GM21786 (cell line): Measurements from ENCODE around the gene MRM3.
"Not testable (repeated sequence)": the region's sequence is repeated elsewhere in the genome, so short reads cannot be mapped to it uniquely, and the experiment has no call there.

ENCODE experiments used
- ATAC-seq: cut with Tn5 transposase; IDR thresholded peaks from one replicate; pipeline ENCODE4 v1.9.1; 2021; ENCODE audit not compliant: unreplicated experiment

MRM3 gene, protein sequence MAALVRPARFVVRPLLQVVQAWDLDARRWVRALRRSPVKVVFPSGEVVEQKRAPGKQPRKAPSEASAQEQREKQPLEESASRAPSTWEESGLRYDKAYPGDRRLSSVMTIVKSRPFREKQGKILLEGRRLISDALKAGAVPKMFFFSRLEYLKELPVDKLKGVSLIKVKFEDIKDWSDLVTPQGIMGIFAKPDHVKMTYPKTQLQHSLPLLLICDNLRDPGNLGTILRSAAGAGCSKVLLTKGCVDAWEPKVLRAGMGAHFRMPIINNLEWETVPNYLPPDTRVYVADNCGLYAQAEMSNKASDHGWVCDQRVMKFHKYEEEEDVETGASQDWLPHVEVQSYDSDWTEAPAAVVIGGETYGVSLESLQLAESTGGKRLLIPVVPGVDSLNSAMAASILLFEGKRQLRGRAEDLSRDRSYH

DNA sequence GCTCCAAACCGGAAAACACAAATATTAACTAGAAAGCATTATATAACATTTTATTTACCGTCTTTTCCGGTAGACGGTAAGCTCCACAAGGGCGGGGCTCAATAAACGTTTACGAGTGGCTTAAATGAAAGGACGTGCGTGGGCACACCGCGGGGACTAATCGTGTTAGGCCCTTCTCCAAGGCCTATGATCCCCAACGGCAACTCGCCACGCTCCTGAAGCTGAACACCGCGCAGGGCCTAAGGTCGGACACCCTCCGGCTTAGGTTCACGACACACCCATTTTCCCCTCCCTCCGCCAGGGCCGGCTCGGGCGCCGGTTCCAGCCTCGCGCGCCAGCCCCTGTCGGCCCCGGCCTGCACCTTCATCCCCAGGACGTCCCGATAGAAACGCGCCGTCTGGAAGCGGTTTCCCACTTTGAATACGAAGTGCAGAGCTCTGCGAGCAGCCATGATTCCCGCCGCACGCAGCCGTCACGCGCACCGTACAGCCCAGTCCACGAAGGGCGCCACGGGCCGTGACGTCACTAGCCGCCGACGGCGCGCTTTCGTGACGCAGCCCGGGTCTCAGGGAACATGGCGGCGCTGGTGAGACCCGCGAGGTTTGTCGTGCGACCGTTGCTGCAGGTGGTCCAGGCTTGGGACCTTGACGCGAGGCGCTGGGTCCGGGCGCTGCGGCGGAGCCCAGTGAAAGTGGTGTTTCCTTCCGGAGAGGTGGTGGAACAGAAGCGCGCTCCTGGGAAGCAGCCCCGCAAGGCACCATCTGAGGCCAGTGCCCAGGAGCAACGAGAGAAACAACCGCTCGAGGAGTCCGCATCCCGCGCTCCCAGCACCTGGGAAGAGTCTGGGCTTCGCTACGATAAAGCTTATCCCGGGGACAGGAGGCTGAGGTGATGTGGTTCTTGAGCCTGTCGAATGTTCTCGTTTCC is at the start of gene MRM3, which contains the start of gene GLOD4:
Gene MRM3 (plus strand): TSS at position 549 of the 927 bp plus-strand sequence. CDS start 26 bp downstream, at position 575.
Gene GLOD4 (minus strand): TSS at position 476 of the 927 bp plus-strand sequence. CDS start 25 bp downstream, at position 451.
- ATAC-seq: peak; percentile 84

DNA sequence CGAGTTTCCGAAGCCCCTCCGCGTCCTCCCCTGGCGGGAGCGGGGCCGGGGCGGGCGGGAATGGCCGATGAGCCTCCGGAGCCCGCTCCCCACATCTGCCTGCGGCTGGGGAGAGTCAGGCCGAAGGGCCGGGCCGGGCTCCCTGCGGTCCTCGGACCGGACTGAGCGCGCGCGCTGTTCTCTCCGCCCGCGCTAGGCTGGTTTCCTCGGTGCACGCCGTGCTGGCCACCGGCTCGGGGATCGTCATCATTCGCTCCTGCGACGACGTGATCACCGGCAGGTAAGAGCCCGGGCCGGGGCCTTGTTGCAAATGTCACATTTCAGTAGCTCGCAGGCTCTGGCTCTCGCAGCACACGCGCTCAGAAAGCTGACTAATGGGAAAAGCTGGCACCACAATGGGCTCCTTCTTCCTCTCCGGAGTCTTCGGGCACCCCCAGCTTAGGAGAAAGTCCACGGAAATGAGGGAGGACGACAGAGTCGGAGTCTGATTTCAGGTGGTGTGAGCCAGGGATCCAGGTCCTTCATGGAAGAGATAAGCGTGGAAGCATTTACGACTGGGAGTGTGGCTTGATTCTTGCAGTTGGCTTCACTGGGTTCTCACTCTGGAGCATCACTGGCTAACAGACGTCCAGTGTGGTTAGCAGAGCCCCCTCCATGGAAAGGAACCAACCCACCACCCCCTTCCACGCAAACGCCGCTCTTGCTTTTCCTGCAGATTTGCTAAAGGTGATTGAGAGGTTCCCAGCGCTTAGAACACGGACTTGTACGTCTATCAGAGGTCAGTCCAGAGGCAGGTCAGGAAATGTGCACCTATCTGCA is 49.0 kb upstream of the MRM3 start:
- no peak for ATAC-seq

DNA sequence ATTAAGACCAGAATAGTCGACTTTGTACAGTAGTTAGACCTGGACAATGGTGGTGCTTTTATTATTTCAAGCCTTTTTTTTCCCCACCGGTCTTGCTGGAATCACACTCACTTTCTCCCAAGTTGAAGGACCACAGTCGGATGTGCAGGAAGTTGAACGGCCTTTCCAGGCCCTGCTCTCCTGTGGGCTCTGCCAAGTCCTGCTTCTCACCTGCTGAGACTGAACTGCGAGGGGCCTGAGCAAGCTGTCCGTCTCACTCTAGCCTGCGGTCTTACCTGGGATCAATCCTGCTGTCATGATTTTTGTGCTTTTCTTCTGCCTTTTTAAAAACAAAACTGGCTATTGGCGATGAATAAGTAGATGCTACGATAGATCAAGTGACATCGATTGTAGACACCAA is 48.4 kb upstream of the MRM3 start:
- ATAC-seq: no peak

DNA sequence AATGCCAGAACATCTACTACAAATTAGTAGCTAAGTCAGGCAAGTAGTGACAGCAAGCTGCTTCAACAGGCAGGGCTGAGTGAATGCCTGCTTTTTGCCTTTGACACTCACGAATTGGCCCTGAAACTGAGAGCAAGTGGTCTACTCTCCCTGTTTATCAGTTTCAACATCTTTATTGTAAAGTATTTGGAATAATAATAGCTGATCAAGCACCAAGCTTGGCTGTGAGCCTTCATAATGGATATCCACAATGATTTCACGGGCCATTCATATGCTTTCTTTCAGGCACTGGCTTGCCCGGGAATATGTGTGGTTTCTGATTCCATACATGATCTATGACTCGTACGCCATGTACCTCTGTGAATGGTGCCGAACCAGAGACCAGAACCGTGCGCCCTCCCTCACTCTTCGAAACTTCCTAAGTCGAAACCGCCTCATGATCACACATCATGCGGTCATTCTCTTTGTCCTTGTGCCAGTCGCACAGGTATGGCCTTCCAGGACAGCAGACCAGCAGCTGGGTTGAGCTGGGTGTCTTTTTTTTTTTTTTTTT is 44.5 kb upstream of the MRM3 start:
- no peak for ATAC-seq

DNA sequence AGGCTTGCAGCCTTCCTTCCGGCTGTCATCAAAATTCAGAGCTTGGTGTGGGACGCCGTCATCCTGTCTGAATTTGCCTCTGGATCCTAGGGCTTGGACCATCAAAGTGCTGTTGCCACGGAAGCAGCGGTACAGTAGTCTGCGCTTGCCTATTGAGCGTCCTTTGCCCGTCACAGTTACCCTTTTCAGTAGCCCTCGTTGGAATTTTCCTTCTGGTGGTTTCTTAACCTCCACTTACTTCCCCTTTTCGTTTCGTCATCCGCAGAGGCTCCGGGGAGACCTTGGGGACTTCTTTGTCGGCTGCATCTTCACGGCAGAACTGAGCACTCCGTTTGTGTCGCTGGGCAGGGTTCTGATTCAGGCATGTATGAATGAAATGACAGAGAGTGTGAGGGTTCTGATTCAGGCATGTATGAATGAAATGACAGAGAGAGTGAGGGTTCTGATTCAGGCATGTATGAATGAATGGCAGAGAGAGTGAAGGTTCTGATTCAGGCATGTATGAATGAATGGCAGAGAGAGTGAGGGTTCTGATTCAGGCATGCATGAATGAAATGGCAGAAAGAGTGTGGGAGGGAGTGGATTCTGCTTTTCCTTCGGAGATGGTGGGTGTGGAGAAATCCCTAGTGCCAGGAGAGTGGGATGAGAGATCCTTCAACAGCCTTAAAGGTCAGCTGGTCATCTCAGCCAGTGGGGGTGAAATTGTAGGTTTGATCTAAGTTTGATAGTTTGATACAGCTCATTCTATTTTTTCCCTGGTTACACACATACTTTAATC is 41.7 kb upstream of the MRM3 start:
- peak; percentile 88 for ATAC-seq

DNA sequence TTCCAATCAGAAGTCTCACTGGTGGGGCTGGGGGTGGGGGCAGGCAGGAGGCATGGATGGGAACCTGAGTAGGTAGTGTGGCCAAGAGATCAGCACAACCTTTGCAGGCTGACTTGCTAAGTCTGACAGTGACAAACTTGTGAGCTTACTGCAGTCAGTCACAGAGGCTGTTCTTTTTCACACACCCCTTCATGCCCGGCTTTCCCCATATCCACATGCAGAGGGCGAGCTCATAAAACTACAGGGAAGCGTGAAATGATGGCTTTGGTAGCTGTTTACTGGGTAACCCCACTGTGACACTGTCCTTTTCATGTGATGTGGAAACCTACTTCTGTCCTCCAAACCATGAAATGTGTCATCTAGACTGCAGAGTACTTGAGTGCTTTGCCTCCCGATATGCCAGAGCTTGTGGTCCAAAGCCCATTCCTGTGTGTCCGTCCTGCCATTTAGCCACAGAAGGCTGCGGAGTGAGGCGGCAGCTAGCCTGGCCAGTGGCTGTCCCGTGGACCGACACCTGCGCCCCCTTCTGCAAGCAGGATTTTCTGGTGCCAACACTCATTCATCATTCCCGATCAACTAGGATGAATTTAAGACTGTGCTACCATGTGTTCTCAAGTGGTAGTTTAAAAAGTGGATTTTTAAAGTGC is 39.9 kb upstream of the MRM3 start:
- no peak for ATAC-seq

DNA sequence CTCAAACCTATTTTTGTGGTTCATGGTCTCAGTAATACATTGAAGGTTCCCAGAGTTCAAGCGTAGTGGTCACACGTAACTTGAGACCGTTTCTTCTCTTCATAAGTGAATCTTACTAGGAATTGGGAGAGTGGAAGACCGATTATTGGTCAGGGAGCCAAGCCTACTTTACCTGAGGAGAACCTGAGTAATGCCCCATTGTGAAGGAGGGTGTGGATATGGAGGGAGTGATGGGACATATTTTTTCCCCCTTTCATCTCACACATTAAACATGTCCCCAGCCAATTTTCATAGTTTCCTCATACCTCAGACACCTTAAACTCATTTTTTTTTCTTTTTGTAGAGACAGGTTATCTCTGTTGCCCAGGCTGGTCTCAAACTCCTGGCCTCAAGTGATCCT is 39.0 kb upstream of the MRM3 start:
- no peak for ATAC-seq

DNA sequence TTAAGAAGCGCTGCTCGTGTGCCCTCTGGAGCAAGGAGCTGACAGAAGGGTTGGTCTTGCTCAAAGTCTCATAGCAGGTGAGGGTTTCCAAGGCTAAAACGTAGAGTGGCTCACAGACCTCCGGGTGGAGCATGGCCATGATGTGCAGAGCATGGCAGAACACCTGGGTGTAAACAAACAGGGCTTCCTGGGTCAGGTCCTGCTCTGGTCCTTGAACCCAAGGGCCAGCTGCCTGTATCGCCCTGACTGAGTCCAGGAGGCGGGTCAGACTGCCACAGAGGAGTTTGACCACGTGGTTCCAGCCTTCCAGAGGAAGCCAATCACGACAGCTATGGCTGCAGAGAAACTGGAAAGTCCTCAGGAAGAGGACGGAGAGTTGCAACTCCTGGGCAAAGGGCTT is 37.2 kb upstream of the MRM3 start:
- ATAC-seq: no peak

DNA sequence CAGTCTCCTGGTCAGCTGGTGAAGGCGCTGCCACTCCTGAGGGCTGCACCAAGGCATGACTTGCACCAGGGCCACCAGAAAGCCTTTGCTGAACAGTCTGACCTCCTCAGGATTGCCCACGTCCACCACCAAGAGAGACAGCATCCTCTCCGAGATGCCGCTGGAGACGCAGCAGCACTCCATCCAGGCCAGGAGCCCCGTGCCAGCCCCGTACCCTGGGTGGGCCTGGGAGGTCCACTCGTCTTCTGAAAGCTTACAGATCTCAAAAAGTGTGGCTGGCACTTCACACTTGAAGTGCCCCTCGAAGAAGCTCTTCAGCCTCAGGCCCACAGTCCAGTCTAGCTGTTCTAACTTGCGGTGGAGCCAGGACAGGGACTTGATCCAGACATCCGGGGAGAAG is 36.7 kb upstream of the MRM3 start:
- ATAC-seq: no peak

DNA sequence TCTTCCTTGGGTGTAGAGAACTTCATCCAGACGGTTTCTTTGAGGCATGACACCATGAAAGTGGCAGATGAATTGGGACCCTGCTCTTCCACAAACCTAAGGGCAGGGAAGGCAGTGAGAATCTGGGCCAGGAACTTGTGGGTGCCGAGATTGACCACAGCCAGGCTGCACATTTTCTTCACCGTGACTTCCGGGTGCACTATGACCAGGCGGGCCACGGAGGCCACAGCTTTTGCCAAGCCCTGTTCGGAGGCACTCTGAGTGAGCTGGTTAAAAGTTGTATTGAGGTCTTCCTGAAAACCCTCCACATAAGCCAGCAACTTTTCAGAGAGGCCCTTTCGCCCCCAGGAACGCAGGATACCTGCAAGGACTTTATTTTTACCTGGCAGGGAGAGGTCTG is 36.0 kb upstream of the MRM3 start:
- ATAC-seq: no peak

DNA sequence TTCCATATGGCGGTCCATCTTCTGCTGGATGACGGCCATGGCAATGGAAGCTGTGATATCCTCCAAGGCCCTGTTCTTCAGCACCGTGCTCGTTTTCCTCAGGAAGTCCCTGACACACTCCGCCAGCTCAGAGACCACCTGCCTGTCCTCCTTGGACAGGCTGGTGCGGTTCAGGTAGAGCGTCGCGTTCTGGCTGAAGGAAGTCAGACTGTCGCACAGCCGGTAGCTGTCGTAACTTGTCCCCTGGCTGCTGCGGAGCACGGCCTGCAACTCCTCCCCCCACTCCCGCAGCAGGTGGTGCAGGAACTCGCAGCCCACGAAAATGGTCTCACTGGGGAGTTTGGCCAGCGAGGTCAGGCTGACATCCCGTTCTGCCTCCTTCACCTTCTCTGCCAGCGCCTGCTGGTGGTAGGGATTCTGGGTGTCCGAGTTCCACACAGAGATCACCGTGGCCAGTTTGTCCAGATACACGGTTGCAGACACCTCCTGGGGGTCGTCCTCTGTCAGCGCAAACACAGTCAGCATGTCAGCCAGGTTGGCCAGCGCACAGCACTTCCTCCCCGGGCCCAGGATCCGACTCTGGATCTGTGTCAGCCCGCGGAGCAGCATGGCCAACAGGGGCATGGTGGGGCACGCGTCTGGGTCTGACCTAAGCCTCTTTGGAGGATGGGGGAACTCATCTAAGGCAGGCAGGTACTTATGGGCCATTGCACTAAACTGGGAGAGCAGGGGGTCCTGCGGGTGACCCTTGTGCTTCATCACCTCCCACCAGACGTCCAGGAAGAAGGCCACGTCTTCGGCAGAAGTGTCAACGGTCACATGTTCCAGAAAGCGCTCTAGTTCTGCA is 35.1 kb upstream of the MRM3 start:
- ATAC-seq: no peak

DNA sequence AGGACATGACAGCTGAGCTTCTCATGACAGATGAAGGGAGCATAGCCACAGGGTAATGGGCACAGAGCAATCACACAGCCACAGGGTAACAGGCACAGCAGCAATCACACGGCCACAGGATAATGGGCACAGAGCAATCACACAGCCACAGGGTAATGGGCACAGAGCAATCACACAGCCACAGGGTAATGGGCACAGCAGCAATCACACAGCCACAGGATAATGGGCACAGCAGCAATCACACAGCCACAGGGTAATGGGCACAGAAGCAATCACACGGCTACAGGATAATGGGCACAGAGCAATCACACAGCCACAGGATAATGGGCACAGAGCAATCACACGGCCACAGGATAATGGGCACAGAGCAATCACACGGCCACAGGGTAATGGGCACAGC is 33.5 kb upstream of the MRM3 start:
- not testable (repeated sequence) for ATAC-seq

DNA sequence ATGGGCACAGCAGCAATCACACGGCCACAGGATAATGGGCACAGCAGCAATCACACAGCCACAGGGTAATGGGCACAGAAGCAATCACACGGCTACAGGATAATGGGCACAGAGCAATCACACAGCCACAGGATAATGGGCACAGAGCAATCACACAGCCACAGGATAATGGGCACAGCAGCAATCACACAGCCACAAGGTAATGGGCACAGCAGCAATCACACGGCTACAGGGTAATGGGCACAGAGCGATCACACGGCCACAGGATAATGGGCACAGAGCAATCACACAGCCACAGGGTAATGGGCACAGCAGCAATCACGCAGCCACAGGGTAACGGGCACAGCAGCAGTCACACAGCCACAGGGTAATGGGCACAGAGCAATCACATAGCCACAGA is 32.8 kb upstream of the MRM3 start:
- not testable (repeated sequence) for ATAC-seq

DNA sequence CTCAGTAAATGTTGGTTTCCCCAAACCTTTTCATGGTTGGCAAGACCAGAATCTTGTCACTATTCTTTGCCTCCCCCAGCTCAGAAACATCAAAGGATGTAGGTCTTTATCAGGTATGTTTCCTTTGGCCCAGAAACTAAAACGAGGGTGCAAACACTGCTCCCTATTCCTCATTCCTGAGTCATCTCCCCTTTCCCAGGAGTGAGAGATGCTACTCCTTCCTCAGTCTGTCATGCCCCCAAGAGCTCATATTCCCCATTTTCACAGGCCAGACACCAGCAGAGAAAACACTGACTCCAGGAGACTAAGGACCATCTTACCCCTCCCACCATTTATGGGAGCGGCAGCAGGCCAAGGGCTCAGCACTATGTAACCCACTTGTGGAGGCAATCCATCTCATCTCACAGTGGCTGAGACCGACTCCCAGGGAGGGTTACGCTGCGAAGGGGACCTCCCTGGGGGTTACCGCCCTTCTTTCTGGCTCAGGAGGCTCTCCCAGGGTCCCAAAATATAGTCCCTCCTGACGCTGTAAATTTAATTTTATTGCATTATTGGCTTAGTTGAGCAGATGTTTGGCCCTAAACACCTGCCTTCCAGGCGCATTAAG is 31.6 kb upstream of the MRM3 start:
- no peak for ATAC-seq

DNA sequence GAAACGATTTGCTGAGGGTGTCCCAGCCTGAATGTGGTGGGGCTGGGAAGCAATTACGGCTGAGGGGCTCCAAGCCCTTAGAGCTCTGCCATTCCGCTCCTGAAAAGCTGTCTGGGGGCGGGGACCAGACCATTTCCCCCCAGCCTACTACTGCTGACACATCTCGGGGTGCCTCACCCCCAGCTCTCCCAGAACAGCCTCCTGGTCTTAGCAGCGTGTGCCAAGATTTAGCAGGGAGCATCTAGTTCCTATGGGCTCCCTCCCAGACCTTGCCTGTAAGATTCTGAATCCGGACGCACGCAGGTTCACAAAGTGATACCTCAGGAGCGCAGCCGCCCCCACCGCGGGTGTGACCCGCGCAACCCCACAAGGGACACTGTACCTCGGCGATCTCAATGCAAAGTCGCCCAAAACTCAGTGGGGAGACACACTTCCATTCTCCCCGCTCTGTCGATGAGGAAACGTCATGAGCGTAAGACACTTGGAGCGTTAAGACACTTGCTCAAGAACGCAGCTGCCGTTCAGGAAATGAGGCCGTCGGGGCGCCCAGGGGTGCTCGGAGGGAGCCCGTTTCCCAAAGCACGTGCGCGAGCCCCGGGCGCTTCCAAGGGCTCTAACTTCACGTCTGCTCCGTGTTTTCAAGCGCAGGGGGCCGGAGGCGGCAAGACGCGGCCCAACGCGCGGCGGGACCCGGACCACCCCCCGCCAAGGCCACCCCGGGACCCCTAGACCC is 30.7 kb upstream of the MRM3 start:
- peak; percentile 17 for ATAC-seq

DNA sequence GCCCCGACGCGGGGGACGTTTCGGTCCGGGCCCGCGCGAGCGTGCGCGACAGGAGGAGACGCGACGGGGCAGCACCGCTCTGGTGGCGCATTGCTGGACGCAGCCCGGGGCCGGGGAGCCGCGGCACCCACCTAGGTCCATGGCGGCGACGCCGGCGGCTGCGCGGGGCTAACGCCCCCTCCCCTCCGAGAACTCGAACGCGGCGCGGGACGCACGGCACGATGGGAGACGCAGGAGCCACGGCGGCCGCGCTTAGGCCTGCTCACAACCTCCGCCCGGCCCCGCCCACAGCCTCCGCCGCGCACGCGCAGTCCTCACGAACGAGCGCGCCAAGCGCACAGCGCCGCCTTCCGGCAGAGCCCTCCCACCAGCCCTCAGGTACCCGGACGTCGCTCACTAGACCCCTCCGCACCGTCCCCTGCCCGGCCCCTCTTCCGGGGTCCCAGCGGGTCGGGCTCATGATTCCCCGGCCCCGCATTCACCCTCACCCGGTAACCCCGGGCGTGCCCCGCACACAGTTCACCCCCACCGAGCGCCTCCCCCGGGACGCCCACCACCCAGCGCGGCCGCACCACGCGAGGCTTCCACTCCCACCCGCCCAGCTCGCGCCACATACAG is 30.0 kb upstream of the MRM3 start, which contains the start of gene GEMIN4:
Gene GEMIN4 (minus strand): TSS at position 263 of the 618 bp plus-strand sequence. CDS start 122 bp downstream, at position 141.
- ATAC-seq: peak; percentile 88
